HG03354 (cell line): ENCODE data around the gene TFF2.
A peak's percentile ranks its signal among the peaks of the same experiment; 100 is the strongest.

Experiments
- ATAC-seq: cut with Tn5 transposase; IDR thresholded peaks from one replicate; pipeline ENCODE4 v1.9.1; 2021; ENCODE audit warnings: mild to moderate bottlenecking; ENCODE audit not compliant: unreplicated experiment, poor library complexity, severe bottlenecking

The TFF2 gene, protein sequence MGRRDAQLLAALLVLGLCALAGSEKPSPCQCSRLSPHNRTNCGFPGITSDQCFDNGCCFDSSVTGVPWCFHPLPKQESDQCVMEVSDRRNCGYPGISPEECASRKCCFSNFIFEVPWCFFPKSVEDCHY

DNA sequence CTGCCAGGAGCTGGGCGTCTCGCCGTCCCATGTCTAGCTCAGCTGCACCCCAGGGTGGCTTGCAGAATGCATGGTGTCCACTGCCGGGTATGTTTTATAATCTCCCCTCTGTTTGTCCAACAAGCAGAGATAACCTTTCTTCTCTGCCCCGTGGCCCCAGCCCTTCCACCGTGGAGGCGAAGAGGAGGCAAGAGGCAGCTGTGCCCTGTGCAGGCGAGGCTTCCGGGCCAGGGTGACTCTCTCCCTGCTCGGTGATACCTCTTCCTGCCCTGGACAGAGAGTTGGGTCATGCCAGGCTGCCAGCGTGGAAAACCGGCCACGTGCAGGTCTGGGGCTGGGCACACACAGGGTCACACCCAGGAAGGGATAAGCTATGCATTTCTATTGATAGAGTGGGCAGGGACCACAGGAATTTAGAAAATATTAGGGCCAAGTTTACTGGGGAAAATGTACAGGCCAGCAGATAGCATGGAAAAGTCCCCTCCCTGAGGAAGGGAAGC is at the start of gene TFF2:
TSS of gene TFF2 (minus strand) at position 68 of the 500 bp plus-strand sequence. CDS start at position 31, 37 bp downstream.
- no peak for ATAC-seq

DNA sequence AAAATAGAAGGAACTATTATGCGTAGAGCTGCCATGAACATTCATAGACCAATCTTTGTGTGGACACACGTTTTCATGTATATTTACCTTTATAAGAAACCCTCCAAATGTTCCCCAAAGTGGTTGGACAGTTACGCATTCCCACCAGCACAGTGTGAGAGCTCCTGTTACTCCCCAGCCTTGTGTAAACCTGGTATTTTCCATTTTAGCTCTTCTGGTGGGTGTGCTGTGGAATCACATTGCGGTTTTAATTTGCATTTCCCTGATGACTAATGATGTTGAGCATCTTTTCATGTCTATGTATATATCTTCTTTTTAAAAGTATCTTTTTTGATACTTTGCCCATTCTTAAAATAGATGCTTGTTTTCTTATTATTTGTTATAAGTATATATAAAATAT is 49.7 kb upstream of the TFF2 start:
- no peak for ATAC-seq

DNA sequence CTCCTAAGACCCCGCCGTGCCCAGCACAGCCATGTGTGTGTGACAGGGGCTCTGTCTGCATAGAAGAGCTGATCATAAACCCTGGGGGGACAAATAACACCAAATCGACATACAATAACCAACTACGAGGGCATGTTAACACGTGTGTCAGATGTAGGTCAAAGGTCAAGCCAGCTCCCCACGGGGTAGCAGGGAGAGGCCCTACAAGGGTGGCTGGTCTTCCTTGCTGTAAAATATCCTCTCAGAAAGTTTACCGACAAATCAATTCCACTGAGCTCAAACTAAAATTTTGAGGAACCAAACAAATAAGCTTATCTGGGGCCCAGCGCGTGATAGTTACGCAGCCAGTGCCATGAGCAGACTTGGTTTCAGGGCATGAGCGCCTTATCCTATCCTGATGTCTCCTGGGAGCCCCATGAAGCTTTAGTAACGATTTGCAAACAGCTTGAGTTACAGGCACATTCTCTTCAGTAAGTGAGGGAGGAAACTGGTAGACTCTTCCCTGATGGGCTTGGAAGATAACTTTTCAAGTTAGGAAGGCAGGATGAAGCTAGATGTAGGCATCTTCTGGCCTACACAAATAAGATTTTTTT is 47.7 kb upstream of the TFF2 start:
- ATAC-seq: no peak

DNA sequence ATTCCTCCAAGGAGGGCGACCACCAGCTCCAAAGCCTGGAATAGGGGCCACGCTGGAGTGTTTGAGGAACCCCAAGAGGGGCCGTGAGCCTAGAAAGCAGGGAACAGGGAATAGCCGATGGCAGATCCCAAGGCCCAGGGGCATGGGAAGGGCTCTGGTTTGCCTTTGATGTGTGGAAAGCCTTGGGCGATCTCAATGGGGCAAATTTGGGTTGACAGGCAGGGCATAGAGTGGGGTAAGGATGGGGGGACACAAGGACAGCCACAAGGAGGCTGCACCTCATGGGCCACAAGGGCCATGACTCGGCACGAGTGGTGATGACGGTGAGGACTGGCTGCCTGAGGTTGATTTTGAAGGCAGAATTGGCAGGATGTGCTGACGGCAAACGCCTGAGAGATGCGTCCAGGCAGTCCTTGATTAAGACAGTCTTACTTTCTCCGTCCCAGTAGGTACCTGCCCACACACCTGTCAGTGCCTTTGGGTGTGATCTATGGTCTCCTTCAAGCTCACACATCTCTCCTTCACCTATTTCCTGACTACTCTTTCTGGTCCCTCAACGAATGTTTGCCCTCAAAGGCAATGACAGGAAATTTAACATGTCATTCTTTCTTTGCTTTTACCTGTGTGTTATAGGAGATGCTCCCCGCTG is 47.1 kb upstream of the TFF2 start:
- no peak for ATAC-seq

DNA sequence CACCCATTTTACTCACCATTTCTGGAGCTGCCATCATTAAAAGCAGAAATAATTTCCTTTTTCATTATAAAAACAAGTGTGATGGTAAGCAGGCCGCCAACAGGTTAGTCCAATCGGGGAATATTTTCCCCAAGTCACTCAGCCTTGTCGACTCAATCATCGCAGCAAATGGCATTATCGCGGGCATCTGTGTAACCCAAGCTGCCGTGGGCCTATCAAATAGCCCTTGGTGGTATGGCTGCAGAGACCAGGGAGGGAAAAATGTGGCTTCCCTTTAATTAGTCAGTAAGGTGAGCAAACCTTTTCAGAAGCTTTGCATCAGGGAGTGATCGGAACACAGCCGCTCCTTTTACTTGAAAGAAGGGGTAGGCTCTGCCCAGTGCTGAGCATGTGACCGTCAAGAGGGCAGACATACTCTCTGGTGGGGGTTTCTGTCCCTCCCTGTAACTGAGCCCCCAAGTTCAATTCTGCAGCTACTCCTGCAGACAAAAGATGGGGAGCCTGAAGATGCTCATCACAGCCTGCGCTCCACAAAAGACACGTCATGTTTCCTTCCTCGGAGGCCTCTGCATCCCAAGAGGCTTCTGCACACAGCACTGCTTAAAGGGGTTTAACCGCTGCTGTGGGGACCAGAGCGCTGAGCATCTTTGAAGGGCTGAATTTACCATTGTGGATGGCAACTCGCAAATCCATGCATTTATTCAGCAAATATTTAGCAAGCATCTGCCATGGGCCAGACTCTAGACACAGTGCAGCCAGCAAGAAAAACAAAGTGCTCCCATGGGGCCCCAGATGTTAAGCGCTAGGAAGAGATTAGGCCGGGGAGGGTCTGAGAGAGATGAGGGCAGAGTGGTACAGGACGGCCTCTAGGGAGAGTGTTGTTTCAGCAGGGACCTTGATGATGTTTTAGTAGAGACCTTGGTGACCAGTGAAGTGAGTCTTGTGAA is 46.3 kb upstream of the TFF2 start:
- ATAC-seq: no peak

DNA sequence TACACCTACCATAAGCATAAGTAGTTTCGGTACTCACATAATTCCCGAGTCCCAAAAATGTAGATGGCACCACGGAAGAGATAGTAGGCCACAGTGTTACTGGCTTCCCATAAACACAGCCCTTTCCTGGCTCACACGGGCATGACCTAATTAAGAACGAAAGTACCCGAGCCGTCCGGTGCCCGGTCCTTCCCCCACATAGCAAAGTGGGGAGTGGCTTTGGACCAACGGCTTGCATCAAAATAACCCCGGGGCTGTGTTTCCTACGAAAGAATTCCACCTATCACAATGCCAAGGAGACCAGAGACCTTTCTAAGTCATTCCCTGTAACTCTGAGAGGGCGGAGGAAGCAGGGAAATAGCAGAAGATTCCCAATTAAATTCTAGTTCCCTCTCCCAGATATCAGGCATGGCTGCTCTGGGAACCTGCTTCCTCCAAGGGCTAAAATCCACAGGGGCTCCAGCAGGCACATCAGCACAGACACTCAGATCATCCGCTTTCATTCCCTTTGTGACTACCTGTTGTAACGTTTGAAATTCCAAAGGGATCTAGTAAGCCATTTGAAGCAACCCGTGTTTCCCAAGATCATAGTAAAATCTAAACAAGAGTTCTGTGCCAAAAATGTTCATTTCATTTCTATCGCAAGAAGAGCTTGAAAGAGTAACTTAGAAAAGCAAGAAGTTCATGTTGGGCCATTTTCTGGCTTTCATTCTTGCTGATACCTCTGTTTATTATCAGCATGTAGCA is 45.3 kb upstream of the TFF2 start, which contains the start of gene TMPRSS3:
TSS of gene TMPRSS3 (minus strand) at position 148 of the 747 bp plus-strand sequence. CDS start 635 bp downstream, outside the sequence.
- ATAC-seq: no peak

DNA sequence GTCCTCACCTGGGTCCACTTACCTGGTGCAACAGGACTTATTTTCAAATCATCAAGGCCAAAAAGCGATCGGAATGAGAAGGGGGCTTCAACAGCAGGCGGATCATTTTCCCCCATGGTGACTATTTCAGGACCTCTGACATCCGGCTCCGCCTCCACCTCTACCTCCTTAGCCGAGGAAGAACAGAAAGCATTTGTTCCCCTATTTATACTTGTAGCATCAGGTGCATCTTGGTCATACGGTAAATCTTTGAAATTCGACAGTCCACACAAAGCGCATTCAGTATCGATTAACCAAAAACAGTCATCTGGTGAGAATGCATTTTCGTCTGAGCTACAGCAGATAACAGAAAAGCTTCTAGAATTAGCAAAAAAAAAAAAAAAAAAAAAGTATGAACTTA is 44.5 kb upstream of the TFF2 start:
- no peak for ATAC-seq

DNA sequence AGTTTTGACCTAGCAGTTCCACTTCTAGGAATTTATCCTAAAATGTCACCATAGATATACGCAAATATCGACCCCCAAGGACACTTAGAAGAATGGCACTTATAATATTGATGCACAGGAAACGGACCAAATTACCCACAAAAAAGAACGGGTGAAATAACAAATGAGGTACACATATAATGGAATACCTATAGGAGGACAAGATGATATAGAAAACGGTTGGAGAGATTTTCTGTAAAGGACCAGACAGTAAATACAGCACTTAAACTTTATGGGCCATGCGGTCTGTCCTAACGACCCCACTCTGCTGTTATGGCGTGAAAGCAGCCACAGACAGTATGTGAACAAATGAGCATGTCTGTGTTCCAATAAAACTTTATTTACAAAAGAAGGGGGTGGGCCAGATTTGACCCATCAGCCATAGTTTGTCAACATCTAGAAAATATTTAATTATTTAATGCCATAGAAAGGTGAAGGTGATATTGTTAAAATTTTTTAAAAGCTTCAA is 42.7 kb upstream of the TFF2 start:
- peak; percentile 4 for ATAC-seq

DNA sequence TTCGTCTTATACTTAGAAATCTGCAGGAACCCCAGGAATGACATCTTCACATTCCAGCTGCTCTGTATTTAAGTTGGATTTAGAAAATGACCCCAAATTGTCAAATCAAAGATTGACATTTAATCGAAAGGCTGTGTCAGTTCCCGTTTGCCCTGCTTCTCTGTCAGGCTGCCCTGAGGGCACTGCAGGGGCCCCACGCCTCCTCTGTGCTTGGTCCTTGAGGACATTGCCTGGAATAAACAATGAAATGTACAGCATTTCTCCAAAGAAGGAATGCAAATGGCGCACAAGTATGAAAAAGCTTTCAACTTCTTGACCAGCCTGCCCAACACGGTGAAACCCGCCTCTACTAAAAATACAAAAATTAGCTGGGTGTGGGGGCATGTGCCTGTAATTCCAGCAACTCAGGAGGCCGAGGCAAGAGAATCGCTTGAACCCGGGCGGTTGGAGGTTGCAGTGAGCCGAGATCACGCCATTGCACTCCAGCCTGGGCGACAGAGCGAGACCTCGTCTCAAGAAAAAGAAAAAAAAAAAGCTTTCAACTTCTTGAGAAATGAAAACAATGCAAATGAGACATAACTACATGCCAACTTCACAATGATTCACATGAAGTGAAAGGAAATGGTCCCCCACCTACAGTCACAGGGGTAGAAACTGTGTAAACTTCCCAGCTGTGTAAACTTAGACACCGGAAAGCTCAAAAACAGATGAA is 42.1 kb upstream of the TFF2 start:
- peak; percentile 90 for ATAC-seq

DNA sequence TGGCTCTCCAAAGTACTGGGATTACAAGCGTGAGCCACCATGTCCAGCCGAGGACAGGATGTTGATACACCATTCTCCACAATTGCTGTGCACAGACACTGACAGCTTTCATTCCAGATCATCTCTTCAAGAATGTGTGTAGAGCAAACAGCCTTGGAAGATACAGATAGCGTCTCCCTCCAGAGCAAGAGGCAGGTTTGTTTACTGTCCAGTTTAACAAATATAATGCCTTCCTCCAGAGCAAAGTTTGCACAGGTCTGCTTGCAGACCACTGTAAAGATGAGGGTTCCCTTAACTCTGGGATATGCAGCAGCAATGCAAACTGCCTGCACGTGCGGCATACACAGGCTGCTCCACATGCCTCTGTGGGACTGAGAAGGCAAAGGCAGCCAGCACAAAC is 40.5 kb upstream of the TFF2 start:
- ATAC-seq: no peak

DNA sequence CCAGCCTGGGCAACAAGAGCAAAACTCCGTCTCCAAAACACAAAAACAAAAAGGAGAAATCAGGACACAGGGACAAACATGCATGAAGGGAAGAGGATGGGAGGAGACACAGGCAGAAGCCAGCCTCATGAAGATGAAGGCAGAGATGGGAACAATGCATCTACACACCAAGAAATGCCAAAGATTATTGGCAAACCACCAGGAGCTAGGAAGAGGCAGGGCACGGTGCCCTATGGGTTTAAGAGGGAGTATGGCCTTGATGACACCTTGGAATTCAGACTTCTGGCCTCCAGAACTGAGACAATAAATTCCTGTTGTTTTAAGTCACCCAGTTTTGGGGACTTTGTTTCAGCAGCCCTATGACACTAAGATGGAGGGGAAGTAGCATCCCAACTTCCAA is 39.9 kb upstream of the TFF2 start:
- no peak for ATAC-seq

DNA sequence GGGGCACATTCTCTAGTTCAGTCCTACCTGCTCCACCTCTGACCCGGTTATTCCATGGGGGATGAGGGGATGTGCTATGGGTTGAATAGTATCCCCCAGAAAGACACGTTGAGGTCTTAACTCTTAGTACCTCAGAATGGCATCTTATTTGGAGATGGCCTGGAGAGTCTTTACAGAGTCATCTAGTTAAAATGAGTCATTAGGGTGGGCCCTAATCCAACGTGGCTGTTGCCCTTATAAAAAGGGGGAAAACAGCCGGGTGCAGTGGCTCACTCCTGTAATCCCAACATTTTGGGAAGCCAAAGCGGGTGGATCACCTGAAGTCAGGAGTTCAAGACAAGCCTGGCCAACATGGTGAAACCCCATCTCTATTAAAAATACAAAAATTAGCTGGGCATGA is 39.4 kb upstream of the TFF2 start:
- no peak for ATAC-seq

DNA sequence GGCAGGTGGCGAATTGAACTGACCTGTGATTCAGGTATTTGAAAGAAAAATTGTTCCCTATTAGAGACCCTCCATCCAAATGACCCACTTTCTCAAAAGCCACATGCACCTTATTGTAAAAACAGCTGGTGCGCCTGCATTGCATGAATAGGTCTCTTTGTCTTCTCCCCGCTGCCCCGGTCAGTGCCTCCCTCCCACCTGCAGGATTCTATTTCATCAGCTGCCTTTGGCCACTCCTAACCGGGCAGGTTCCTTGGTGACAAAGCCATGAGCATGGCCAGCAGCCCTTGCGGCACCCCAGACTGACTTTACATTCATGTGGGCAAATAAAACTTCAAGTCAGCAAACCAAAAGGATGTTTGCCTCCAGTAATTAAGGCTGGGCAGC is 38.6 kb upstream of the TFF2 start:
- ATAC-seq: no peak

DNA sequence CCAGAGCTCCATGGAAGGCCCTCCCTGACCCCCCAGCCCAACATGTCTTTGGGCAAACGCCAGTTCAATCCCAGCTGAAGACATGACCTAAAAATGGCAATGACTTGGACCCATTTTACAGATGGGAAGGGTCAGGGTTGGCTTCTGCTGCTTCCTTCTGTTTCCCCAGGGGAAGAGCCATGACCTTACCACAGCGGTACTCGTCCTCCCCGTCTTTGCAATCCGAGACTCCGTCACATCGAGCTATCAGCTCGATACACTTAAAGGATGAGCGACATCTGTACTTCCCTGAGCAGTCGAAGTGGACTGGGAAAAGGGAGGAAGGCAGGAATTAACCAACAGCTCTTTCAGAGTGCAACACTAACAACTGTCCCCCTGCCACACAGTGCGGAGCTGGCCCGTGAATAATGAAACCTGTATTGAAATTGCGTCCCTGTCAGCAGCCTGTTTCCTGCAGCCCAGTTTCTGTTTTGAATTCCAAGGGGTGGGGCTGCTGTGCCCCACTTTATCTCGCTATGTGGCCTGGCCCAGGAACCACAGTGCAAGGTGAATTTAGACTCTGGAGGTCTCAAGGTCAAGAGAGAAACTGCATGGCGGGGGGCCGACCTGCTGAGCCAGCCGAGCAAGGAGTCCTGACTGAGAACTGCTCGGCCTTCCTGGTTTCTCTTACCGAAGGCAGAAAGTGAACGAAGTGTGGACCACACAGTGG is 38.1 kb upstream of the TFF2 start:
- no peak for ATAC-seq

DNA sequence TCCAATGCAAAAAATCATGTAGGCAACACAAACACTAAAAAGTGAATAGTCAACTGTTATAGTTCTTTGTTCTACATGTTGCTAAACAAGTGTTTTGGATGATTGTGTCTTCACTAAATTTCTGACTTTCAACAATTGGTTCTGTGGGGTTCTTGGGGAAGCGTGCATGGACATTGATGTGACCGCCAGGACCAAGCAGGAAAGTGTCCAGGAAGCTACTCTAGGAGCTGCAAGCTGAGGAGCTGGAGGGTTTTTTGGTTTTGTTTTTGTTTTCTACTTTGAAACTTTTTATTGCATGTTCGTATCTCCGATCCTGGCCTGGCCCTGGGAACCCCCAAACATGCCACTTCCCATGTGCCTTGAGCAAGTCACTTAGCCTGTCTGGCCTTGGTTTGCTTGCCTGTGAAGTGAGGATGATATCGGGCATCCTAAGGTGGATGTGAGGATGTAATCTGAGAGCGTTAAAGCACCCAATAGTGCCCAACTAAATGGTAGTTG is 37.1 kb upstream of the TFF2 start:
- ATAC-seq: no peak

DNA sequence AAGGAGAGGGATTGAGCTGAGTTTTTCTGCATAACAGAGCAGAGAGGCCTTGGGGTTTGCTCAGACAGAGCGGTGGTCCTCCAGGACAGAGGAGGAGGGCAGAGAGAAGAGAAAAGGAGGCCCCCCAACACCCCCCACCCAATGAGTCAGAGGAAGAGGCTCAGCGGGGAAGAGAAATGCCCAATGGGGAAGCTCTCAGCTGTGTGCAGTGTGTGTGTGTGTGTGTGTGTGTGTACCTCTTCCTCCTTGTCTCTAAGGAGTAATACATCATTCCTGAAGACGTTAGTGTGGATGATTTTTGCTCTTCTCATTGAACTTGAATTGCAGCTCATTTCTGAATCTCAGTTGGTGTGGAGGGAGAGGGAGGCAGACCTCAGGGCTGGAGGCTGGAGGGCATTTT is 36.4 kb upstream of the TFF2 start:
- no peak for ATAC-seq

DNA sequence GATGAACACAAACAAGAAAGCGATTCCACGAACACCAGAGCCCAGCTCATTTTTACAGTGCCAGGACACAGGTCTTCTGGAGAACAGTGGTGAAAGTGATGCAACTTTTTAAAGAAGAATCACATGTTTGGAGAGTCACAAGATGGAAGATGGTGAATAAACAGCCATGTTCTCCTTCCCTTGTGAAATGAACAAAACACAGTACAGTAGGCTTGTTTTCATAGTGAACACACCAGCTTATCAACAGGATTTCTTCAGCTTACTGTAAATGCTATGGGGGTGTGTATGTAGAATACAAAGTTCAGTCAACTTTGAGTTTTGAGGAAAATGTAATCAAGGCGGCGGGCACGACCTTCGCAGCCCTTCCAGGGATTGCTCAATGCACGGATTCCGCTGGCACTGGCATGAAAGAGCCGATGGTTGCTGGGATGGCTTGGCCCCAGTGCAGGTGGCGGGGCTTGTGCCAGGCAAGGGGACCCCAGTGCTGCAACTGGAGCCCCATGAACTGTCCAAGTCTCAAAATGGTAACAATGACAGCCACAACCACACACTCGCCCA is 35.3 kb upstream of the TFF2 start:
- no peak for ATAC-seq

DNA sequence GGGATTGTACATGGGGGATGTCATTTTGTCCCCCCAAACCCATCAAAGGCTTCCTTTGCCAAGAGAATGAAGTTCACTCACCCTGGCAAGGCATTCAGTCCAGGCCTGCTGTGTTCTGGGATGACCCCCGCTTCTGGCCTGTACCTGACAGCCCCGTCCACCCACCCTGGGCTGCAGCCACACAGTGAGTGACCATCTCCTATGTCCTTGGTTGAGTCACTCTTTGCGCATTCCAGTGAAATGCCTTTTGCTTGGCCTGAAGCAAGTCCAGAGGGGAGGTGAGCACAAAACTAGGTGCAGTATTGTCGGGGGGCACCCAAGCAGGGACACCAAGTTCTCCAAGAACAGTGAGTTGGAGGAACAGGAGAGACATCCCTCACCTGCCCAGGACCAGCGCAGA is 34.8 kb upstream of the TFF2 start:
- no peak for ATAC-seq
